WI38 (cell line): ENCODE data around the gene CDK9.
"Not testable (repeated sequence)": the region's sequence is repeated elsewhere in the genome, so short reads cannot be mapped to it uniquely, and the experiment has no call there.

Experiments used
- H3K4me3 ChIP-seq: 2 replicates; pipeline ENCODE4 v1.5.1; 2011; ENCODE audit warnings: low read depth, mild to moderate bottlenecking, control low read depth, low read length
- CTCF ChIP-seq: IDR thresholded peaks from 2 replicates; pipeline ENCODE4 v1.5.1; 2012; ENCODE audit warnings: low read depth, mild to moderate bottlenecking, control low read depth, low read length

Gene CDK9

GRCh38 chr9:127835991-127836516 is 50.2 kb downstream of the CDK9 start:
- H3K4me3 ChIP-seq: peak overlapping the region; percentile 20; the same call in 1 of the 2 replicates
- no peak for TF ChIP-seq CTCF

GRCh38 chr9:127836561-127836960 is 50.7 kb downstream of the CDK9 start:
- H3K4me3 ChIP-seq: not testable (repeated sequence)

- TF ChIP-seq CTCF: no peak
- H3K4me3 ChIP-seq: no peak overlapping the region
These were observed 51.5 kb downstream of the CDK9 start for GRCh38 chr9:127837346-127837745.

GRCh38 chr9:127838375-127839078 is 52.7 kb downstream of the CDK9 start:
- H3K4me3 ChIP-seq: peak overlapping the region; percentile 26
- TF ChIP-seq CTCF: no peak
